BLaER1 treated with 17β-estradiol and CSF1 and Interleukin-3, amounts not matched to agents 10 nM and 100 nM (cell line): Measurements from ENCODE around the gene OR4F15.
"Not testable (repeated sequence)": the region's sequence is repeated elsewhere in the genome, so short reads cannot be mapped to it uniquely, and the experiment has no call there.

Experiments used
- H3K27ac ChIP-seq, 11 experiments: shearing (Covaris generic); formaldehyde crosslinking; 2 replicates each; pipeline ENCODE4 v1.8.1; 2022
- H3K27me3 ChIP-seq, 11 experiments: shearing (Covaris generic); formaldehyde crosslinking; 2 replicates each; pipeline ENCODE4 v1.8.1; 2022
- H3K36me3 ChIP-seq, 11 experiments: shearing (Covaris generic); formaldehyde crosslinking; 2 replicates each; pipeline ENCODE4 v1.8.1; 2022
- H3K4me1 ChIP-seq, 10 experiments: shearing (Covaris generic); formaldehyde crosslinking; 2 replicates each; pipeline ENCODE4 v1.8.1; 2022
- H3K4me2 ChIP-seq, 11 experiments: shearing (Covaris generic); formaldehyde crosslinking; 2 replicates each; pipeline ENCODE4 v1.8.1; 2022
- H3K4me3 ChIP-seq, 10 experiments: shearing (Covaris generic); formaldehyde crosslinking; 2 replicates each; pipeline ENCODE4 v1.8.1; 2022
- H3K9ac ChIP-seq, 11 experiments: shearing (Covaris generic); formaldehyde crosslinking; 2 replicates each; pipeline ENCODE4 v1.8.1; 2022
- H3K9me3 ChIP-seq, 11 experiments: shearing (Covaris generic); formaldehyde crosslinking; replicated peaks in 1 of 11; 2 replicates each; pipeline ENCODE4 v1.8.1; 2022
- H4K20me1 ChIP-seq, 11 experiments: shearing (Covaris generic); formaldehyde crosslinking; 2 replicates each; pipeline ENCODE4 v1.8.1; 2022
- Cebpa-rat ChIP-seq, 11 experiments: shearing (Covaris generic); IDR thresholded peaks; 2 replicates each; pipeline ENCODE4 v1.8.1; 2022

OR4F15 gene, protein sequence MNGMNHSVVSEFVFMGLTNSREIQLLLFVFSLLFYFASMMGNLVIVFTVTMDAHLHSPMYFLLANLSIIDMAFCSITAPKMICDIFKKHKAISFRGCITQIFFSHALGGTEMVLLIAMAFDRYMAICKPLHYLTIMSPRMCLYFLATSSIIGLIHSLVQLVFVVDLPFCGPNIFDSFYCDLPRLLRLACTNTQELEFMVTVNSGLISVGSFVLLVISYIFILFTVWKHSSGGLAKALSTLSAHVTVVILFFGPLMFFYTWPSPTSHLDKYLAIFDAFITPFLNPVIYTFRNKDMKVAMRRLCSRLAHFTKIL

GRCh38 chr15:101811902-101812301, at the start of gene OR4F15:
OR4F15 (plus strand) TSS chr15:101812202; CDS start chr15:101818187, 5,985 bp downstream.
- Histone ChIP-seq H3K36me3 (no peaks in the 10 kb centered on the region), H3K4me3 (no peak within 1 kb of the TSS)

DNA sequence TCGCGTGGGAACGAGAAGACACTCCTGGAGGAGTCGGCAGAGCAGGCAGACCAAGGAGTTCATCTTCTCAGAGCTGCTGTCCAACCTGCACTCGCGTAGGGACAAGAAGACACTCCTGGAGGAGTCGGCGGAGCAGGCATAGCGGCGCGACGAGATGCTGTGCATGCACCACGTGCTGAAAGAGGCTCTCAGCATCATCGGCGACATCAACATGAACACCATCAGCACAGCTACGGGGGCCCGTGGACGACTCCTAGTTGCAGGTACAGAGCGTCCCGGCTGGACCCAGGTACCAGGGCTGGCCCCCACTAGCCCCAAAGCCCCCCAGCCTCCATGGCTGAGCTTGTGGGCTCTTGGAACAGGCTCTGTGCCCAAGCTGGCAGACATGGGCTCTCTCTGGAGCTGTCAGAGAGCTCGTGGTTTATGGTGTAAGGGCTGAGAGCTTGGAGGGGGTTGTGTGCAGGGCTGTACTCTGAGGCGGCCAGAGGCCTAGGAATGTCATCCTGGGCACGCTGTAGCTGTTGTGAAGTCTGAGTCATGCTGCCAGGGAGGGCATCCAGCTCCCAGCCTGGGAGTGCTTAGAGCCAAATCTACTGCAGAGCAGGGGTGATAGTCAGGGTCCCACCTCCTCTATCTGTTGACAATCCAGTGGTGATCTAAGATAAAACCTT, 47.2 kb upstream of the OR4F15 start:
- H3K4me3 ChIP-seq, H3K27me3 ChIP-seq, H3K9me3 ChIP-seq, H3K4me1 ChIP-seq, H3K9ac ChIP-seq, H4K20me1 ChIP-seq, H3K36me3 ChIP-seq, H3K4me2 ChIP-seq, H3K27ac ChIP-seq: not testable (repeated sequence)

More at GRCh38 chr15:101811902-101812301, at the start of gene OR4F15:
- Histone ChIP-seq H3K9me3 (no peaks in the 10 kb centered on the region), H3K27me3 (no peaks in the 10 kb centered on the region), H4K20me1 (no peaks in the 10 kb centered on the region), H3K27ac (no peak within 1 kb of the TSS), H3K4me1 (no peaks in the 10 kb centered on the region), H3K9ac (no peak within 1 kb of the TSS), H3K4me2 (no peak within 1 kb of the TSS)
- no peak for TF ChIP-seq Cebpa-rat (IDR thresholded peaks at IDR 0.05)

GRCh38 chr15:101765340-101765671, 46.7 kb upstream of the OR4F15 start:
- not testable (repeated sequence) for H4K20me1 ChIP-seq, H3K36me3 ChIP-seq, H3K4me1 ChIP-seq, H3K27me3 ChIP-seq, H3K4me3 ChIP-seq, H3K9me3 ChIP-seq, H3K27ac ChIP-seq, H3K4me2 ChIP-seq, H3K9ac ChIP-seq

- H4K20me1 ChIP-seq = no peaks in the 10 kb centered on the region
- H3K27ac ChIP-seq = no peak overlapping the region
- no peaks in the 10 kb centered on the region; a peak in 2 of 22 replicates for H3K36me3 ChIP-seq
- no peak for TF ChIP-seq Cebpa-rat (IDR thresholded peaks at IDR 0.05)
- no peaks in the 10 kb centered on the region for H3K9me3 ChIP-seq
- no peaks in the 10 kb centered on the region for H3K4me1 ChIP-seq
- no peak overlapping the region for H3K4me2 ChIP-seq
- no peaks in the 10 kb centered on the region for H3K27me3 ChIP-seq
- H3K9ac ChIP-seq = no peak overlapping the region
- H3K4me3 ChIP-seq = no peak overlapping the region
These were observed 46.1 kb upstream of the OR4F15 start for GRCh38 chr15:101765772-101766456.

- H3K4me3 ChIP-seq, H3K9me3 ChIP-seq, H3K4me1 ChIP-seq, H3K27ac ChIP-seq, H3K36me3 ChIP-seq, H3K9ac ChIP-seq, H3K27me3 ChIP-seq, H4K20me1 ChIP-seq, H3K4me2 ChIP-seq: not testable (repeated sequence)
These were observed 44.8 kb upstream of the OR4F15 start for GRCh38 chr15:101767083-101767640.

DNA sequence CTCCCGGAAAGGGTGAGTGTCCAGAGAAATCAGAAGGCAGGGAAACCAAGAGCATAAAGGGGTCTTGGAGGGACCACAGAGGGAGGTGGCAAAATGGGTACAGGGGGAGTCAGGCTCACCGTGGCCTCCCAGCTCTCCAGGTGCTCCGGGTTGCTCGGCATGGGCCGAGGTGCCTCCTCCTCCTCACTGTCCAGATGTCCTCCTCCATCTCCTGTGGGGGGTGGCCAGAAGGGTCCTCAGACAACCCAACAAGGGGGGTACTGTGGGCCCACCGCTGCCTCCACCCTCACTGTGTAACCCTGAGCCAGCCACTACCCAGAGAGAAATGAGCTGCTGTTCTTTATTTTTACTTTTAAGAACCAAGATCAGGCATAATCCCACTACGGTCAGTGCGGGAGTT, 39.1 kb upstream of the OR4F15 start:
- Histone ChIP-seq H3K27ac (no peak overlapping the region), H3K36me3 (peaks cover 0 to 11% (median 0%) of the 10 kb centered on the region in 11 experiments; a peak in 1 of 22 replicates), H3K4me3 (no peak overlapping the region), H3K9me3 (no peaks in the 10 kb centered on the region), H3K4me2 (no peak overlapping the region), H3K4me1 (0 out of 20 replicates have a peak, but pooled peaks cover 0 to 5% (median 0%) of the 10 kb centered on the region in 10 experiments), H4K20me1 (0 out of 22 replicates have a peak, but pooled peaks cover 0 to 9% (median 0%) of the 10 kb centered on the region in 11 experiments), H3K27me3 (no peaks in the 10 kb centered on the region), H3K9ac (no peak overlapping the region)
- no peak for TF ChIP-seq Cebpa-rat (IDR thresholded peaks at IDR 0.05)

DNA sequence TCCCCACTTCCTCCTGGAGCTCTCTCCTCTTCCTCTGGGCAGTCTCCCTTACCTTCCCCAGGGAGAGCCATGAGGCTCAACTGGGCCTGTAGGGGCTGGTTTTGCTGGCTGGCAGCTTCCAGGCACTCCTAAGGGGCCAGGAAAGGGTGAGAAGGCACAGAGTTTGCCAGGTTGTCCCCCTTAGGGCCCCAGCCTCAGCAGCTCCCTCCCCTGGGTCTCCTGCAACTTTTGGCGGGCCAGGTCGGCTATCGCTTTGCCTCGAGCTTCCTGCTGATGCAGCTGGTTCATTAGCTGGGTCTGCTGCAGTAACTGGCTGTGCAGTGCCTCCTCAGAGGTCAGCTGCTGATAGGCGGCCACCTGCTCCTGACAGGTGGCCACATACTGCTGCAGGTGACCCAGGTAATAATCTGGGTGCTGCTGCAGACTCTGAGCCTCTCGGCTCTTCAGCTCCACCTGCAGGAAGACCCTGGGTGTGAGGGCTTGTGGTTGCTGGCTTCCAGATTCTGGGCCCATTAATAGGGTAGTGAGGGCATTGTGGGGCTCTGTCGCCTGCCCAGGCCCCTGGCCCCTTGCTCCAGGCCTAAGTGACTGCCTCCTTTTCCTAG, 38.4 kb upstream of the OR4F15 start:
- TF ChIP-seq Cebpa-rat (IDR thresholded peaks at IDR 0.05) = no peak
- Histone ChIP-seq H3K4me3 (no peak overlapping the region), H3K27ac (no peak overlapping the region), H3K36me3 (peaks cover 0 to 11% (median 0%) of the 10 kb centered on the region in 11 experiments; a peak in 1 of 22 replicates), H4K20me1 (0 out of 22 replicates have a peak, but pooled peaks cover 0 to 9% (median 0%) of the 10 kb centered on the region in 11 experiments), H3K4me2 (no peak overlapping the region), H3K27me3 (no peaks in the 10 kb centered on the region), H3K4me1 (0 out of 20 replicates have a peak, but pooled peaks cover 0 to 5% (median 0%) of the 10 kb centered on the region in 10 experiments), H3K9ac (no peak overlapping the region), H3K9me3 (no peaks in the 10 kb centered on the region)

GRCh38 chr15:101775136-101775535, 36.9 kb upstream of the OR4F15 start:
- Histone ChIP-seq H3K9me3 (no peaks in the 10 kb centered on the region), H4K20me1 (0 out of 22 replicates have a peak, but pooled peaks cover 0 to 9% (median 0%) of the 10 kb centered on the region in 11 experiments), H3K4me1 (0 out of 20 replicates have a peak, but pooled peaks cover 0 to 5% (median 0%) of the 10 kb centered on the region in 10 experiments), H3K27ac (no peak overlapping the region), H3K9ac (no peak overlapping the region), H3K4me3 (no peak overlapping the region), H3K36me3 (peaks cover 0 to 11% (median 0%) of the 10 kb centered on the region in 11 experiments; a peak in 1 of 22 replicates), H3K4me2 (no peak overlapping the region), H3K27me3 (no peaks in the 10 kb centered on the region)
- TF ChIP-seq Cebpa-rat (IDR thresholded peaks at IDR 0.05) = no peak

GRCh38 chr15:101778576-101778975, 33.4 kb upstream of the OR4F15 start:
- not testable (repeated sequence) for H3K4me2 ChIP-seq, H3K27ac ChIP-seq, H3K4me1 ChIP-seq, H3K27me3 ChIP-seq, H3K9ac ChIP-seq, H3K9me3 ChIP-seq, H3K36me3 ChIP-seq, H4K20me1 ChIP-seq, H3K4me3 ChIP-seq

GRCh38 chr15:101780225-101780624, 31.8 kb upstream of the OR4F15 start:
- H4K20me1 ChIP-seq, H3K27ac ChIP-seq, H3K9me3 ChIP-seq, H3K27me3 ChIP-seq, H3K9ac ChIP-seq, H3K4me1 ChIP-seq, H3K36me3 ChIP-seq, H3K4me3 ChIP-seq, H3K4me2 ChIP-seq: not testable (repeated sequence)
